GM19043 (cell line): ENCODE results near the gene C6orf120.

ENCODE experiments used
- ATAC-seq: cut with Tn5 transposase; IDR thresholded peaks from one replicate; pipeline ENCODE4 v1.9.1; 2021; ENCODE audit warnings: low read depth; ENCODE audit not compliant: unreplicated experiment

The C6orf120 gene

DNA sequence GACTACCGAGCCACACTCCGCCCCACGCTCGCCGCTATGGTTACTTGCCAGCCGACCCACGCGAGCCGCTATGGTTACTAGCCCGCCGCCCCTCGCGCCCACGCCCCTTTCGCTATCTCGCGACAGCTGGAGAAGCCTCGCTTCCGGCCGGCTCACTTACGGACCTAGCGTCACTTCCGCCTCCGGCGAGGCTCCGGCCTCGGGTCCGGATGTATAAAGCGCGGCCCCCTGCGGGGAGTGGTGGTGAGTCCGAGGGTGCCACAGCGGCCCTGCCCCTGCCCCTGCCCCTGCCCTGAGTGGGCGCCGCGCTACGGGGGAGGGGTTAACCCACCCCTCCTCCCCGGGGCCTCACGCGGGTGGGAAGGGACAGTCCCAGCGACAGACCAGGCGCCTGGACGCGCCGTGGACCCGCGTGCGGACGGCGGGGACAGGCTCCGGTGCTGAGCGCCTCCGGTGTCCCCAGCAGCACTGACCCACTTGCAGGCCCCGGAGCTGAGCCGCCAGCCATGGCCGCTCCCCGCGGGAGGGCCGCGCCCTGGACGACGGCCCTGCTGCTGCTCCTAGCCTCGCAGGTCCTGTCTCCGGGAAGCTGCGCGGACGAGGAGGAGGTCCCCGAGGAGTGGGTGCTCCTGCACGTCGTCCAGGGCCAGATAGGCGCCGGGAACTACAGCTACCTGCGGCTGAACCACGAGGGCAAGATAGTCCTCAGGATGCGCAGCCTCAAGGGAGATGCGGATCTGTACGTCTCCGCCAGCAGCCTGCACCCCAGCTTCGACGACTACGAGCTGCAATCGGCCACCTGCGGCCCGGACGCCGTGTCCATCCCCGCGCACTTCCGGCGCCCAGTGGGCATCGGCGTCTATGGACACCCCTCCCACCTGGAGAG, at the start of gene C6orf120, which contains the start of gene WDR27:
Gene C6orf120, plus strand, starts transcription at position 173 of the 886 bp plus-strand sequence. Its CDS starts 334 bp downstream, at position 507.
Gene WDR27, minus strand, starts transcription at position 76 of the 886 bp plus-strand sequence. CDS start 13,024 bp downstream, outside the sequence.
- peak; percentile 94 for ATAC-seq

DNA sequence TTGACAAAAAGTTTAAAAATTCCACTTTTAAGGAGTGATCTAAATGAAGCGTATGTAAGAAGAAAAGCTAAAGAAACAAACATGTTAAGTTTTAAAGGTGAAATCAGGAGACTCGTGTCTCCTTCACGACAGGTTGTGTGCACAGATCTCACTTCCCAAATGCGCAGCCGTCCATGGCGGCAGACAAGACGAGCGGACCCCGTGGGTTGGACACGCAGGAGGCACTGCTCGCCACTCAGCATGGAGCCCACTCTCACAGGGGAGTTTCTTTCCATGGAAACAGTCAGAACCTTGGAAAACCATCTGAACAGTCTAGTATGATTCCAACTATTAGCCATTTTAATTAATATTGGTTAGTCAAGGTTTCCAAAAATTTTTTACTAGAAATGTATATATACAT, 49.0 kb upstream of the C6orf120 start:
- ATAC-seq, result no peak

DNA sequence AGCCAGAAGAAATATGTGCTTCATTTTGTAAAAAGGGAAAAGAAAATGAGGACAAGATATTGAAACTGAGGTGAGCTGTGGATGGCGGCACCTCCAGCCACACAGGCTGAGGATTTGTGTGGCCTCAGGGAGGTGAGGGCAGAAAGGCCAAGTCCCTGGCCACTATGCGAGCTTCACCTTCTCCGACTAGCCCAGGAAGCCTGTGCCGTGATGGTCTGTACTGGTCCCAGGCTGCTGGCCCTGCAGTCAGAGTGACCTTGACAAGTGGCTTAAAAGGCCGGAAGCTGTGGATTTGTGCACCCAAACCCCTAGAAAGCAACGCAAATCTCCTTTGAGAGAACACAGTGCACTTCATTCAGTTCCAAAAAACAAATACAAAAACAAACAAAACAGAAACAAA, 48.2 kb upstream of the C6orf120 start:
- ATAC-seq, result no peak

DNA sequence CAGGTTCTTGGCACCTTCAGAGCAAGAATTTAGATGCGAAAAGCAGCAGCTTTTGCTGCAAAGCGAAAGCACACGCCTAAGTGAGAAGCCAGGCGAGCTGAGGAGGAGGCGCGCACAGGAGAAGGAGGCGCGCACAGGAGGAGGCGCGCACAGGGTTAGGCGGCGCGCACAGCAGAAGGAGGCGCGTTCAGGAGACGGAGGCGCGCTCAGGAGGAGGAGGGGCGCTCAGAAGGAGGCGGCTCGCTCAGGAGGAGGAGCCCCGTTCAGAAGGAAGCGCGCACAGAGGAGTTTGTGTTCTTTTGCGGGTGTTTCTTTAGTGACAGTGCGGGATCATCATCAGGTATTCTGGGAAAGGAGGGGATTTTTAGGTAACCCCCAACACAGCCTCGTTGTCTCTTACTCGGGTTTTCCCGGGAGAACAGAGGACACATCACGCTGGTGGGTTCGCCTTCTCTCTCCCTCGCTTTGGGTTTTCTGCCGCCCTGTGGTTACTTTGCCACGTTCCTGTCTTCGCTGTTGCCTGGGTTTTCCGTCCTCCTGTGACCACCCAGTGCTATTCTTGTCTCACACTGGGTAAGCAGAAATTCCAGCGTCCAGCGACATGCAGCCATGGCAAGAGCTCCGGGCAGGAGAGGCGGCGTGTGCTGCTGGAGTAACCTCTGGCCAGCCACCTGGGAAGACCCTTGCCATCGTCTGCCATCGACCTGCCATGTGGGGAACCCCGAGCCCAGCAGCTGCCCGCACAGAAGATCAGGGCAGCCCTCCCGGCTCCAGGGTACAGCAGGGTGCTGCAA, 47.1 kb upstream of the C6orf120 start:
- ATAC-seq, result no peak

DNA sequence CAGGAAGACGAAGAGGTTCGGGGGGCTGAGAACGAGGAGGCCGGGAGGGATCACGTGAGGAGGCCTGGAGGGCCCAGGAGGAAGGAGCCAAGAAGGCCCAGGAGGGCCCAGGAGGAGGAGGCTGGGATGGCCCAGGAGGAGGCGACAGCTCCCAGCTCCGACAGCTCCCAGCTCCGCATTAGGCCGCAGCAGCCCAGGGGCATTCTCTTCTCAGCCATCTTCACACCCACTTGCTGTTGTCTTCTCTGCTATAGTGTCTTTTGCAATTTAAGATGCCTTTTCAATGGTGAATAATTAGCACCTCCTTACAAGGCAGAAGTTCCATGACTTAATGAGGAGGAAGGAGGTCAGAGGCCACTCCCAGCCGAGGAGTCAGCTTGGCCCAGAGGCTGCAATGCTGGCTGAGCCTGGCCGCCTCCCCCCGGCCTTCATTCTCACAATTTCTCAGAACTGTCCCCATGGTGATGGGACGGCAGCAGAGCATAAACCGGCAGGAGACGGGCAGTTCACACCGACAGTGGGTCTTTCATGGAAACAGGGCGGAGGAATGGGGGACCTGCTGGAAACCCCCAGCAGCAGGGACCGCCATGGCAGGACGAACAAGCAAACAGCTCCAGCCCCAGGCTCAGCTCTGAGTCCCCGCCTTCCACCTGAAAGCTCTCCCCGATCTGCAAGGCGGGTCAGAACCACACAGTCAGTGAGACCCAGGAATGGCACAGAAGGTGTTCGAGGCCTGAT, 45.2 kb upstream of the C6orf120 start:
- ATAC-seq, result no peak

DNA sequence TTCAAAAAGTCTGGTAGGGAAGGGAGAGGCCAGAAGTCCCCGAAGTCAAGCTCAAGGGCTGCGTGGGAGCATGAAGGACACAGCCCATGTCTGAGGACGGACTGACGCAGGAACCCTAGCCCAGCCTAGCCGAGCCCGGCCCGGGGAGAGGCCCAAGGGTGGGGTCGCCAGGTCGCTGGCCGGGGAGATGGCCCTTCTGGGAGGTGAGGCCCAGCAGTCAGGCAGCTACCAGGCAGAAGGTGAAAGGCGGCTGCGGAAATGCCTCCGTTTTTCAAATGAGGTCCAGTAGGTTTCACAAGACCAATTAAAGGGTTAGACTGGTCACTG, 44.7 kb upstream of the C6orf120 start:
- ATAC-seq, result no peak

DNA sequence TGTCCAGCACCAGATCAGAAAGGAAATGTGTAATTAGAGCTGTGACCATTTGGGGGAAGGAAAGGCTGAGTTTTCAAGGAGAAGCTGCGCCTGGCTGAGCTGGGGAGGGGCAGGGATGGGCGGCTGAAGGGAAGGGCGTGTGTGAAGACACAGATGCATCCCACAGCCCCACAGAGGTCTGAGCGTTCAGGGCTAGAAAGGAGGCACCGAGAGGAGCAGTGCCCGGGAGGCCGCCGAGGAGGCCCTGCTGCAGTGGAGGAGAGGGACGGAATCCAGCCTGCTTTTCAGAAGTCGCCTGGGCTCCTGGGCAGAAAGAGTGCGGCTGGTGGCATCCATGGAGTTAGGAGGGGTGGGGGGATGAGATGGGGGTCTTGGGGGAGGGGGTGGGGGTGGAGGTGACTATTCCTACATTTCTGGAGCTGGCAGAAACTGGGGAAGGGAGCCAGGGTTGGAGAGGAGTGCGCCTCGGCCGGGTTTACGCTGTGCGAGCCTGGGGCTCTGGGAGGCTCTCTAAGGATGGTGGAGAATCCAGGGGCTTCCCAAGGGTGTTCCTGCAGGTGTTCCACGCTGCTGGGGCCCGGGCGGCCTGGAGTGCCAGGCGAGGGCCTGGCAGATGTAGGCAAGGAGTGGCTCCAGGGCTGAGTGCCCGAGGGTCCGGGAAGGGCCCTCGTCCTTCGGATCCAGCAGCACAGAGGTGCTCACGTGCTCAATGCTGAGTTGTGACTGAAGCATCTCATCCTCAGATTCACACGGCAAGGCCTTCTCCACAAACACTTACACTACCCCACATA, 41.9 kb upstream of the C6orf120 start:
- no peak for ATAC-seq

DNA sequence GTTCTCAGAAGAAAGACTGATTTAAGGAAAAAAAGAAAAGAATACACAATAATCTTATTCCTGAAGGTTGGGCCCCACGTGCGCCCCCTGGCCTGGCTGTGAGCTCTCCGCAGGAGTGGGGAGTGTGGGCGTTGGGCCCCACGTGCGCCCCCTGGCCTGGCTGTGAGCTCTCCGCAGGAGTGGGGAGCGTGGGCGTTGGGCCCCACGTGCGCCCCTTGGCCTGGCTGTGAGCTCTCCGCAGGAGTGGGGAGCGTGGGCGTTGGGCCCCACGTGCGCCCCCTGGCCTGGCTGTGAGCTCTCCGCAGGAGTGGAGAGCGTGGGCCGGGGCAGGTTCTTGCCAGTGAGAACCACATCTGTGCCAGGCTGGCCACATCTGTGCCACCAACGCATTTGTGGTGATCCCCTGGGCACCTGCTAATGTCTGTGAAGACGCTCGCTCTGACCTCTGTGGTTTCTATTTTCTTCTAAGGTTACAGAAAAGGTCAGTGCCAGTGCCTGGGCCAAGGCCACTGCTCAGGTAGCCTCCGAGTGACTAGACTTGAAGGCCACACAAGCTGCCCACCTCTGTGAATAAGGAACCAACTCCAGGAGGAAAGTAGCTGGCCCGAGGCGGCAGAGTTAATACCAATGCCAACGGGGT, 41.1 kb upstream of the C6orf120 start:
- ATAC-seq, result no peak

DNA sequence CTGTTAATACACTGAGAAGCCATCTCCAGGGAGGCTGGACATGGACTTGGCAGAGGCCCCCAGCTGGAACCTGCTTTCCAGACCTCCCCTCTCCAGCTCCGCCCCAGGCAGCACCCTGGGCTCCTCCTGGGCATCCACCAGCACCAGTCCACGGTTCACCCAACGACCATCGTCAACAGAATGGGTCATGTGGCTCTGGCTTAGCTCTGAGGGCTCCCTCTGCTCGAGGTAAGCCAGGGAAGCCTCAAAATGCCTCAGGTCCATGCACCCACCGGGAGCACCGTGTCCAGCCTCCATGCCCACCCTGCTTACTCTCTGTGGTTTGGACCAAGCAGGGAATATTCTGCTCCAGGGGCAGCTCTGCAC, 40.6 kb upstream of the C6orf120 start:
- ATAC-seq, result no peak

DNA sequence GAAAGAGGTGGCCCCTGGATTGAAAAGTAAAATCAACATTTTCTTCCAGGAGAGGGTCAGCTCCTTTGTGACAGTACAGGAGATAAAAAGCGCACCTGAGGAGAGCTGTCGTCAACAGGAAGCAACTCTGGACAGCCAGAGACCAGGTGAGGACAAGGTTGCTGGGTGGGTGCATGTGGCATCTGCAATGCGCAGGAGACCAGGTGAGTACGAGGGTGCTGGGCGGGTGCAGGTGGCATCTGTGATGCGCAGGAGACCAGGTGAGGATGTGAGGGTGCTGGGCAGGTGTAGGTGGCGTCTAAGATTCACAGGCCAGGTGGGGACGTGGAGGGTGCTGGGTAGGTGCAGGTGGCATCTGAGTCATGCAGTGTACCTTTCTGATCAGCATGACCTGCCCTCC, 38.5 kb upstream of the C6orf120 start:
- no peak for ATAC-seq

DNA sequence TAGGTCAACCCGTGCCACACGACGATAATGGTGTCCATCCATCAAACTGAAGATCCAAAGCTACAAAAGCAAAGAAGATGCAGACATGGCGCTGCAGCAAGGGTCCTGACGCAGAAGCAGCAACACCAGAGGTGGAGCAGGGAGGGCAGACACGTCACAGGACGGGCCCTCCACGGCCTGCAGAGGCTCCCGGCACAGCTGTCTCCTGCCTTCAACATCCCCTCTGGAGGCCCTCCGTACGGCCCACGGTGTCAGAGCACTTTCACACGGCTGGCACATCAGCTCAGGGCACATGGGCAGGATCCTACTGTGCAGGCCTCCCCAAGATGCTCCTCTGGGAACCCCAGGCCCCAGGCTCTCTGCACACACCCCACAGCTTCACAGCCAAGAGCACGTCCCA, 37.7 kb upstream of the C6orf120 start:
- no peak for ATAC-seq

DNA sequence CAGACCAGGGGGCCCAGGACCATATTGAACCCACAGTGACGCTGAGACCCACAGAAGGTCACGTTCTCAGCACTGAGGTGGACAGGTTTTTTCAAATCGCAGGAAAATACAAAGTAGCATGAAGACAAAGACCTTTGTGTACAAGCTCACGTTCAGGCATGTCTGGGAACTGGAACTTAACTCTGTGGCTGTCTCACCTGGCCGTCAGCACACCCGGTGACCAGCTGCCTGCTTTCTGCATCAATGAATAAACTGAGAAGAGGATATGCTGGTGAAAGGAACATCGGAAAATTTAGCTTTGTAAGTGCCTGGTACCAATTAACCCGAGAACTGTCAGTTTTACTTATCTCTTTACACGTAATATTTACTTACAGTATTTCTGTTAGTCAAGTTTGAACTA, 36.6 kb upstream of the C6orf120 start:
- ATAC-seq, result no peak

DNA sequence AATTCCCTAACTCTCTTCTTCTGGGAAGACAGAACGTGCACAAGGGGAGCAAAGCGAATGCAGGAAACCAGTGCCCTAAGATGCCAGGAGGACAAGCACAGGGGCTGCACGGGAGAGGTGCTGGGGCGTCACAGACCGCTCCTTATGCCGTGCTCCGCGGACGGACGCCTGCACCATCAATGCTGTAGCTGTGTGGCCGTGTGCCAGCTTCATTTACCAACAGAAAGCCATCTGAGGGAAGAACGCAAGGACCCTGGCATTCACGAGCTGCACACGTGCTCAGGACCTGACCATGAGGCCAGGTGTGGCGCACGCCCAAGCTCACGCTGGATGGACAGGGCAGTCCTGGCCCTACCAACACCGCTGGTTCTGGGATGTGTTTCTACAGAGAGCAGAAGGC, 35.5 kb upstream of the C6orf120 start:
- no peak for ATAC-seq

DNA sequence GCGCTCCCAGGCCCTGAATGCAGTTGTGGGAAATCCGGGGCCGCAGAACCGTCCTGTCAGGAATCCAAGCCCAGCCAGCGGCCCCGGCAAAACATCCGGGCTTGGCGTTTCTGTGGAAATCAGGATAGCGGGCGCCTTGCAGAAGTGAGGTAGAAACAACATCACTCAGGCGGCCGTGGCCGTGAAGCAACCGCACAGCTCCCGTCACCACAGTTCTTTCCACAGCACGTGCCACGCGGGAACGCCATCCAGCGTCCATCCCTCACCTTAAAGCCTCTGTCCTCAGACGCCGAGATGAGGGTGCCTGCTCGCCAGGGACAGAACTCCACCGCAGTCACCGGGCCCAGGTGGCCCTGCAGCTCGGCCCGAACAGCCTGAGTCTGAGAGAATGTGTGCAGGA, 34.2 kb upstream of the C6orf120 start:
- ATAC-seq, result no peak

DNA sequence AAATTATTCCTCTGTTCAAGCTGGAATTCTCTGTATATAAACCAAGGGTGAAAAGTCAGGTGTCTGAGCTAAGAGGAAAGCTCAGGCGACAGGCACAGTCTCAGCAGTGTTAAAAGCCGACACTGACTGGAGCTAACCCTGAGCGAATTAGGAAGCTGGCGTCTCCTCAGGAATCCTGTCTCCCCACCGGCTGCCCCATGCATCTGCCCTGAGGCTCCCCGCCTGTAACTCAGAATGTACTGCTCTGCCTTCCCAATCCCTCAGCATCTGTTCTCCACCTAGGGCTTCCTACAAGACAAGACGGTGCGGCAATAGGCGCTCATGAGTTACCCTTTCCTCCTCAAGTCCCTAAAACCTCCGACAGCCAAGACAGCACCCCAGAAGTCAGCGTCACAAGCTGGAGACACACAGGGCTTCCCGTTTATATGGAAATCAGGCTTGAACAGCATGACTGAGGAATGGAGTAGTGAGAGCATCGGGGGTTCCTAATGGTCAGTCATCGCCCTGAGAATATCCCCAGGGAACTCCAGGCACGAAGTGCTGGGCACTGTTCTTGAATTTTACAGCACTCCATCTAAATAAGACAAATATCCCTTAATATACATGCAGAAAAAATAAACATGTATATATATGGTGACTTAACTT, 33.6 kb upstream of the C6orf120 start:
- no peak for ATAC-seq

DNA sequence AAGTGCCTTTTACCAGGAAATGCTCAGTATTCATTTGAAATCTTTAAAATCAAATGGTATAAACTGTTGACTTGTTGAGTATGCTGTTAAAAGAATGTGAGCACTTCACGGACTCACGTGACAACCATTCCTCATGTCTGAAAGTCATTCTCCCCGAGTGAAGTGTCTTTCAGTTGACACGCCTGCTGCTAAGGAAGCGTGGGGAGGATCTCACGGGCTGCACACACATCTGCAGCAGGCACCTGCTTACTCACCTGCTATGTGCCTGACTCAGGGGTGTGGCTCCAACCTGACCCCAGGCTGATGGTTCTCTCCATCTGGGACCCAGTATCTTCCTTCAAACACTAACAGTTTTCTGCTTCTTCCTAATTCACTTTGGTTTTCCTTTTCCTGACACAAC, 32.8 kb upstream of the C6orf120 start:
- ATAC-seq, result no peak

DNA sequence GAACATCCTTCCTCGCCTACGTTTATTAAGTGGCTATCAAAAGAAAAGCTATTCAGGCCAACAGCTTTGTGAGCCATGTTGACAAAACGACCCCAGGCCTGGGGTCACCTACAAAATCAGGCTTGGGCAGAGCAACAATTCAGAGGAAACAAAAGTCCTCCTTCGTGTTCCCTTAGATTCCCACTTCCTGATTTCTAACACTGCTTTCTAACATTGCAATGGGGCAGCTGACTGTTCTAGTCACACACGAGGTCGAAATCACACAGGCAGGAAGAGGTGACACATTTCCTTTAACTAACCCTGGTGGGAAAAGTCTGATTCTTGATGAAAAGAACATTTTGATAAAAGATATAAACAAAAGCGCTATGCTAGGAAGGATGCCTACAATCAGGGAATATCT, 32.0 kb upstream of the C6orf120 start:
- no peak for ATAC-seq

DNA sequence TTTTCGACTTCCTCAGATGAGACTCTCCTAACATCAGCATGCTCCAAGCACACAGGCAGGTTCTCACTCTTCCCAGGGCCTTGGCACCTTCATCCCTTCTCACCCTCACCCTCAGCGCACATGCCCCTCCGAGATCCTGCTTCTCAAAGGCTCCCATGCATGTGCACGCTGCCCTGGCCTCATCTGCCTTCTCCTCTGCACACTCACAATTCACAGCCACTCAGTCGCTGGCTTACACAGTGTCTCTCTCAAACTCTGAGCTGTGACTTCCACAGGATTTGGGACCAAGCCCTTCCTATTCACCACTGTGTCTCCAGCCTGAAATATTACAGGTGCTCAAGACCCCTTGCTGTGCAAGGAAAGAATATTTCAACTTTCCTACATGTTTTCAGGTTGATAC, 30.4 kb upstream of the C6orf120 start:
- no peak for ATAC-seq

DNA sequence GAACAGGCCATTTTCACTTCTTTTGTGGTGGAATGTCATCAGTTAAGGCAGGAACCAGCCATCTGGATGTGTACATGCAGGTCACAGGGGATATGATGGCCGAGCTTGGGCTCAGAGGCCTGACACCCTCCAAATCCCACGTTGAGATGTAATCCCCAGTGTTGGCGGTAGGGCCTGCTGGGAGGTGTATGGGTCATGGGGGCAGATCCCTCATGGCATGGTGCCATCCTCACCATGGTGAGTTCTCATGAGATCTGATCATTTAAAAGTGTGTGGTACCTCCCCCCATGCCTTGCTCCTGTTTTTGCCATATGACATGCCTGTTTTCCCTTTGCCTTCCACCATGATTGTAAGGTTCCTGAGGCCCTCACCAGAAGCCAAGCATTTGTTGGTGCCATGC, 26.9 kb upstream of the C6orf120 start:
- no peak for ATAC-seq
